Calu3 (cell line): Measurements from ENCODE around the gene GPR137C. TPM values are rescaled to one million over a fixed set of nuclear protein-coding genes. Genes with fewer than 3 reads are reported as not detected.

Source experiments
- BruUV-seq: library from RNA; stranded (reverse); fragments of 400-500 nt; replicated peaks from 2 replicates; lab custom pipeline; 2021; lab: Mats Ljungman, UMichigan
- CTCF ChIA-PET: fragments of 300-600 bp; sonication (Branson Sonifier 250); formaldehyde crosslinking; loops from one replicate; lab custom pipeline; 2022; ENCODE audit warnings: antibody characterized with exemption; lab: Charles Lee
- DNase-seq: peaks from one replicate; pipeline ENCODE4 v3.0.0; 2022
- H3K27ac Mint-ChIP-seq: one replicate; pipeline ENCODE4 v1.8.0; 2022; ENCODE audit warnings: mixed read lengths; ENCODE audit not compliant: unreplicated experiment
- H3K27me3 Mint-ChIP-seq: one replicate; pipeline ENCODE4 v1.8.0; 2022; ENCODE audit warnings: mixed read lengths; ENCODE audit not compliant: unreplicated experiment
- H3K36me3 Mint-ChIP-seq: one replicate; pipeline ENCODE4 v1.8.0; 2022; ENCODE audit warnings: mild to moderate bottlenecking, moderate library complexity, mixed read lengths; ENCODE audit not compliant: insufficient read depth, unreplicated experiment
- H3K4me1 Mint-ChIP-seq: one replicate; pipeline ENCODE4 v1.8.0; 2022; ENCODE audit warnings: mild to moderate bottlenecking, low read depth, mixed read lengths; ENCODE audit not compliant: unreplicated experiment
- H3K4me3 Mint-ChIP-seq: one replicate; pipeline ENCODE4 v1.8.0; 2022; ENCODE audit warnings: mild to moderate bottlenecking, low read depth, moderate library complexity, mixed read lengths; ENCODE audit not compliant: unreplicated experiment
- H3K9me3 Mint-ChIP-seq: one replicate; pipeline ENCODE4 v1.8.0; 2022; ENCODE audit warnings: low read depth, mixed read lengths; ENCODE audit not compliant: unreplicated experiment
- CTCF ChIP-seq: fragments of 200-600 bp; IDR thresholded peaks from one replicate; pipeline ENCODE4 v1.8.0; 2022; ENCODE audit warnings: antibody characterized with exemption; ENCODE audit not compliant: unreplicated experiment
- intact Hi-C: fragments of 100-400 bp; cut with micrococcal nuclease; formaldehyde crosslinking; loops from one replicate; pipeline ENCODE4 v1.10.0; 2022; ENCODE audit not compliant: unreplicated experiment
- total RNA-seq: library from RNA; stranded (reverse); gene quantifications from 2 replicates; pipeline ENCODE4 v1.2.3, GENCODE V29; 2022

The GPR137C gene
- total RNA-seq, 1 experiment from 2014 or later = 2.3 TPM

- no peak for DNase-seq
Observed at GRCh38 chr14:52683985-52684520, 131.4 kb downstream of the GPR137C start.

GRCh38 chr14:52686176-52686575 is 133.5 kb downstream of the GPR137C start:
- CTCF ChIA-PET = no interaction called here
- intact Hi-C loops = no loop called here
- H3K36me3 Mint-ChIP-seq = peaks cover 1% of the 10 kb centered on the region
- no peaks in the 10 kb centered on the region for H3K27me3 Mint-ChIP-seq
- no peak overlapping the region for H3K4me3 Mint-ChIP-seq
- DNase-seq = no peak
- no peak overlapping the region for H3K27ac Mint-ChIP-seq
- BruUV-seq = no TSS peak
- peaks cover 48% of the 10 kb centered on the region for H3K4me1 Mint-ChIP-seq
- no peak for TF ChIP-seq CTCF
- no peaks in the 10 kb centered on the region for H3K9me3 Mint-ChIP-seq

More at GRCh38 chr14:52683985-52684520, 131.4 kb downstream of the GPR137C start:
- CTCF ChIA-PET = interaction anchor here (1.2 kb wide), 1 partner anchor 12 kb away, joined by 3 read pairs; no protein-coding TSS in a partner anchor
- TF ChIP-seq CTCF = no peak
- H3K36me3 Mint-ChIP-seq = peaks cover 5% of the 10 kb centered on the region
- no peaks in the 10 kb centered on the region for H3K27me3 Mint-ChIP-seq
- peaks cover 39% of the 10 kb centered on the region for H3K4me1 Mint-ChIP-seq
- no peak overlapping the region for H3K4me3 Mint-ChIP-seq
- no TSS peak for BruUV-seq
- no peak overlapping the region for H3K27ac Mint-ChIP-seq
- intact Hi-C loops = no loop called here
- no peaks in the 10 kb centered on the region for H3K9me3 Mint-ChIP-seq

Other genes with a start within 250 kb of the GPR137C start
- 0.29 TPM in 1 of 2 replicates, not detected in the other for gene PTGER2, start 238.5 kb upstream of the GPR137C start, total RNA-seq
- 3.5 and 4.0 TPM in 2 replicates for gene TXNDC16, start 331 bp upstream of the GPR137C start, total RNA-seq
- 117 and 129 TPM in 2 replicates for gene ERO1A, start 142.7 kb downstream of the GPR137C start, total RNA-seq
- 104 TPM in 2 replicates for gene PSMC6, start 154.4 kb downstream of the GPR137C start, total RNA-seq
- gene STYX, start 177.3 kb downstream of the GPR137C start, total RNA-seq = 13.1 and 13.6 TPM in 2 replicates
- 31.4 and 35.8 TPM in 2 replicates for gene GNPNAT1, start 238.8 kb downstream of the GPR137C start, total RNA-seq